Chondrocyte (in vitro differentiated cells): ENCODE results near the gene TBC1D4. TPM values are rescaled to one million over a fixed set of nuclear protein-coding genes. Genes with fewer than 3 reads are reported as not detected.

Source experiments
- DNase-seq: peaks from one replicate; pipeline ENCODE4 v3.0.0; 2021; ENCODE audit warnings: mixed read lengths, low spot score
- H3K27ac Mint-ChIP-seq: one replicate; pipeline ENCODE4 v1.8.0; 2021; ENCODE audit warnings: mild to moderate bottlenecking, moderate library complexity, mixed read lengths; ENCODE audit not compliant: unreplicated experiment
- H3K27me3 Mint-ChIP-seq: 2 replicates; pipeline ENCODE4 v1.8.0; 2021; ENCODE audit warnings: low read depth, mixed read lengths
- H3K36me3 Mint-ChIP-seq: 2 replicates; pipeline ENCODE4 v1.8.0; 2021; ENCODE audit warnings: low read depth, mixed read lengths
- H3K4me1 Mint-ChIP-seq: 2 replicates; pipeline ENCODE4 v1.8.0; 2021; ENCODE audit warnings: low read depth, mild to moderate bottlenecking, mixed read lengths
- H3K4me3 Mint-ChIP-seq: one replicate; pipeline ENCODE4 v1.8.0; 2021; ENCODE audit warnings: mild to moderate bottlenecking, moderate library complexity, mixed read lengths; ENCODE audit not compliant: unreplicated experiment
- H3K9me3 Mint-ChIP-seq: 2 replicates; pipeline ENCODE4 v1.8.0; 2021; ENCODE audit warnings: low read depth, mixed read lengths
- CTCF ChIP-seq: fragments of 200-600 bp; sonication (generic); IDR thresholded peaks from 2 replicates; pipeline ENCODE4 v1.5.0; 2021; ENCODE audit warnings: antibody characterized with exemption, mild to moderate bottlenecking, moderate library complexity
- total RNA-seq: library from RNA; stranded (reverse); gene quantifications from 3 replicates; pipeline ENCODE4 v1.2.1, GENCODE V29; 2021

The TBC1D4 gene
- total RNA-seq, 1 donor from 2014 or later = 5.7 TPM

GRCh38 chr13:75478659-75479058, 3.3 kb downstream of the TBC1D4 start:
- Mint-ChIP-seq H3K4me3 (no peak overlapping the region), H3K36me3 (no peaks in the 10 kb centered on the region), H3K9me3 (no peaks in the 10 kb centered on the region), H3K4me1 (peaks cover 12% of the 10 kb centered on the region), H3K27ac (no peak overlapping the region), H3K27me3 (no peaks in the 10 kb centered on the region)
- no peak for DNase-seq
- no peak for TF ChIP-seq CTCF

- H3K36me3 Mint-ChIP-seq = no peaks in the 10 kb centered on the region
- H3K9me3 Mint-ChIP-seq = no peaks in the 10 kb centered on the region
- no peak overlapping the region for H3K27ac Mint-ChIP-seq
- H3K4me1 Mint-ChIP-seq = peaks cover 3% of the 10 kb centered on the region
- TF ChIP-seq CTCF = no peak
- no peak for DNase-seq
- H3K4me3 Mint-ChIP-seq = no peak overlapping the region
- H3K27me3 Mint-ChIP-seq = no peaks in the 10 kb centered on the region
Observed at GRCh38 chr13:75474956-75475355, 7.0 kb downstream of the TBC1D4 start.

- Mint-ChIP-seq H3K9me3 (no peaks in the 10 kb centered on the region), H3K27me3 (no peaks in the 10 kb centered on the region), H3K4me1 (peaks cover 3% of the 10 kb centered on the region), H3K27ac (no peak overlapping the region), H3K4me3 (no peak overlapping the region), H3K36me3 (no peaks in the 10 kb centered on the region)
- TF ChIP-seq CTCF = no peak
- no peak for DNase-seq
Observed at GRCh38 chr13:75473468-75473867, 8.5 kb downstream of the TBC1D4 start.

- H3K4me1 Mint-ChIP-seq = peaks cover 3% of the 10 kb centered on the region
- DNase-seq = no peak
- TF ChIP-seq CTCF = no peak
- no peak overlapping the region for H3K4me3 Mint-ChIP-seq
- H3K9me3 Mint-ChIP-seq = no peaks in the 10 kb centered on the region
- no peaks in the 10 kb centered on the region for H3K27me3 Mint-ChIP-seq
- no peak overlapping the region for H3K27ac Mint-ChIP-seq
- H3K36me3 Mint-ChIP-seq = peaks cover 1% of the 10 kb centered on the region
Observed at GRCh38 chr13:75470676-75471075, 11.3 kb downstream of the TBC1D4 start.

DNA sequence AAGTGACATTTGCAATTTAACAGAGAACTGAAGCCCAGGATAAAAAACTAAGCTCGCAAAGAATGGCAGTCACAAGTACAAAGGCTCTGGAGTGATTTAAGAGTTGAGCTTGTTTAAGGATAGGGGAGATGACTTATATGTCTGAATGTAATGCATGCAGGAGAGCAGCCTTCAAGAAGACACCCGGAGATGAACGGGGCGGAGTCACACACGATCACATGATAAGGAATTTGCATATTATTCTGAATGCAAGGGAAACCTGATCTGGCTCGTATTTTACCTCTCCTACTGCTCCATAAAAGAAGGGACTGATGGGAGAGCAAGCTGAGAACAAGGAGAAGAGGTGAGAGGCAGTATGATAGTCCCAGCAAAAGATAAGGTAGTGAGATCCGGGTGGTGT, 12.9 kb downstream of the TBC1D4 start:
- no peak for DNase-seq
- no peak for TF ChIP-seq CTCF
- H3K27ac Mint-ChIP-seq = no peak overlapping the region
- peaks cover 2% of the 10 kb centered on the region for H3K9me3 Mint-ChIP-seq
- peaks cover 3% of the 10 kb centered on the region for H3K4me1 Mint-ChIP-seq
- H3K36me3 Mint-ChIP-seq = peaks cover 1% of the 10 kb centered on the region
- H3K27me3 Mint-ChIP-seq = no peaks in the 10 kb centered on the region
- no peak overlapping the region for H3K4me3 Mint-ChIP-seq
